Keratinocyte (primary cell): ENCODE results near the gene NME7. TPM values are rescaled to one million over a fixed set of nuclear protein-coding genes. Genes with fewer than 3 reads are reported as not detected.

Experiments
- DNase-seq: peaks from one replicate; pipeline ENCODE4 v3.0.0-alpha.2; 2011; ENCODE audit warnings: low read depth, missing footprints, low spot score
- FAIRE-seq: peaks from 2 replicates; lab custom pipeline; 2011; peaks lifted over from hg19 to GRCh38; lab: Jason Lieb, UNC
- H2AFZ ChIP-seq: 2 replicates; pipeline ENCODE4 v1.6.0; 2012; ENCODE audit warnings: low read length, control low read depth, inconsistent platforms; ENCODE audit not compliant: control insufficient read depth
- H3K27ac ChIP-seq: 2 replicates; pipeline ENCODE4 v1.5.1; 2011; ENCODE audit warnings: low read length; ENCODE audit not compliant: control insufficient read depth, insufficient read depth
- H3K27me3 ChIP-seq: 3 replicates; pipeline ENCODE4 v1.6.0; 2011; ENCODE audit warnings: low read length; ENCODE audit not compliant: control insufficient read depth, insufficient read depth; ENCODE audit errors: extremely low read depth
- H3K36me3 ChIP-seq, 2 experiments: 2 replicates in 1 of 2; 3 replicates in 1 of 2; pipeline ENCODE4 v1.5.1; 2011; ENCODE audit warnings: low read length in 2 of 2, mild to moderate bottlenecking in 1 of 2; ENCODE audit not compliant: control insufficient read depth in 2 of 2, insufficient read depth in 2 of 2; ENCODE audit errors: extremely low read depth in 1 of 2
- H3K4me1 ChIP-seq: 3 replicates; pipeline ENCODE4 v1.5.1; 2011; ENCODE audit warnings: low read length; ENCODE audit not compliant: control insufficient read depth, insufficient read depth; ENCODE audit errors: extremely low read depth
- H3K4me2 ChIP-seq: 3 replicates; pipeline ENCODE4 v1.6.0; 2011; ENCODE audit warnings: low read depth, low read length; ENCODE audit not compliant: control insufficient read depth, insufficient read depth; ENCODE audit errors: extremely low read depth
- H3K4me3 ChIP-seq, 3 experiments: fragments of 200-600 bp in 1 of 3; sonication (generic) in 1 of 3; 2 replicates in 2 of 3; 3 replicates in 1 of 3; pipeline ENCODE4 v1.5.1; 2011 to 2016; ENCODE audit warnings: low read length in 3 of 3, mild to moderate bottlenecking in 3 of 3, control low read depth in 2 of 3, inconsistent platforms in 1 of 3, low read depth in 1 of 3, mixed read lengths in 1 of 3, mixed run types in 1 of 3, moderate library complexity in 1 of 3; ENCODE audit not compliant: control insufficient read depth in 2 of 3, insufficient read depth in 2 of 3; ENCODE audit errors: extremely low read depth in 1 of 3
- H3K79me2 ChIP-seq: 2 replicates; pipeline ENCODE4 v1.6.0; 2012; ENCODE audit warnings: low read length; ENCODE audit not compliant: control insufficient read depth, insufficient read depth
- H3K9ac ChIP-seq: 3 replicates; pipeline ENCODE4 v1.6.0; 2011; ENCODE audit warnings: low read length; ENCODE audit not compliant: control insufficient read depth, insufficient read depth; ENCODE audit errors: extremely low read depth
- H3K9me1 ChIP-seq: 3 replicates; pipeline ENCODE4 v1.6.0; 2011; ENCODE audit warnings: low read length; ENCODE audit not compliant: control insufficient read depth, insufficient read depth; ENCODE audit errors: extremely low read depth
- H3K9me3 ChIP-seq: 2 replicates; pipeline ENCODE4 v1.5.1; 2012; ENCODE audit warnings: low read depth, low read length; ENCODE audit not compliant: control insufficient read depth
- H4K20me1 ChIP-seq: 3 replicates; pipeline ENCODE4 v1.6.0; 2011; ENCODE audit warnings: low read length; ENCODE audit not compliant: control insufficient read depth, insufficient read depth; ENCODE audit errors: extremely low read depth
- EZH2 ChIP-seq: IDR thresholded peaks from one replicate; pipeline ENCODE4 v1.6.1; 2012; ENCODE audit warnings: inconsistent platforms, mild to moderate bottlenecking, low read length, moderate library complexity
- dilution Hi-C: fragments of 300-500 bp; cut with MboI; formaldehyde crosslinking; loops from one replicate; pipeline ENCODE4 v1.7.0; 2020; ENCODE audit warnings: low sequenced_read_pairs; ENCODE audit not compliant: extremely low pct_ligation_motif_present
- polyA plus RNA-seq, 5 experiments: library from polyadenylated mRNA; depleted of rRNA in 3 of 5; stranded (reverse) in 3 of 5; stranded (forward) in 1 of 5; unstranded in 1 of 5; fragments of >200 nt; gene quantifications; 1 replicate in 1 of 5; 2 replicates in 3 of 5; 3 replicates in 1 of 5; pipeline versions ENCODE4 v1.2.1 to v1.2.3, GENCODE V29; 2011 to 2012; ENCODE audit warnings: missing spikeins in 2 of 5, low read depth in 1 of 5, low replicate concordance in 1 of 5
- TF ChIP-seq, protein P1 (sequence below), 3 experiments: IDR thresholded peaks in 1 of 3; conservative IDR thresholded peaks in 1 of 3; optimal IDR thresholded peaks in 1 of 3; 2 replicates in 2 of 3; 3 replicates in 1 of 3; pipeline versions ENCODE3 to v1.5.1; 2011; ENCODE audit warnings: low read length in 3 of 3, mild to moderate bottlenecking in 3 of 3, moderate library complexity in 2 of 3, control low read depth in 1 of 3, inconsistent platforms in 1 of 3; ENCODE audit not compliant: insufficient read depth in 2 of 3; ENCODE audit errors: extremely low read depth in 1 of 3

NME7 gene
- polyA plus RNA-seq, 1 donor (not counting 4 experiments of a cell fraction or from before 2014, with no cell fraction given): 52.9 TPM

DNA sequence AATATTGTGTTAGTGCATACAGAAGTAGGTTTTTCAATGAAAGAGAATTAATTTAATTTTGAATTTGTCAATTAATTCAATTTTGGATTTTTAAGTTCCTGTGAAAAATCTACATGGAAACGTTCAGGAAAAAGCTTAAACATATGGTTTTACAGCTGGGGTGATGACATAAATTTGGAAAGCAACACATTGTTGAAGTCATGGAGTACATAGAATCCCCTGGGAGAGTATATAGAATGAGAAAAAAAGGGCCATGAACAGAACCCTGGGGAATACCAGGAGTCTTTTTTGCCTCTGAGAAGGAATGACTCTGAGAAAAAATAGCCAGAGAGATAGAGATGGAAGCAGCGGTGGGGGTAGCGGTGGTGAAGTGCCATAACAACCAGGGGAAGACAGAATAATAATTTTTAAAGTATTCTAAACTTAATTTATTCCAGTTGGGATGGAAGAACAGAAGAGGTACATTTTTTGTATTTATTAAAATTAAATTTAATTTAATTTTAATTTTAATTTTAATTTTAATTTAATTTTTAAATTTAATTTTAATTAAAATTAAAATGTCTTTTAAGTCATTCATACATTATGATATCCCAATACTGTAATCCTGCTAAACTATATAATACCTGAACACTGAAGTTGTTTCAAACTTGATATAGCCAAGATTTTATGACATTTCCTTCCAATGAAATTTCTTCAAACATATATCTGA lies 48.9 kb downstream of the NME7 start:
- TF ChIP-seq, protein P1, sequence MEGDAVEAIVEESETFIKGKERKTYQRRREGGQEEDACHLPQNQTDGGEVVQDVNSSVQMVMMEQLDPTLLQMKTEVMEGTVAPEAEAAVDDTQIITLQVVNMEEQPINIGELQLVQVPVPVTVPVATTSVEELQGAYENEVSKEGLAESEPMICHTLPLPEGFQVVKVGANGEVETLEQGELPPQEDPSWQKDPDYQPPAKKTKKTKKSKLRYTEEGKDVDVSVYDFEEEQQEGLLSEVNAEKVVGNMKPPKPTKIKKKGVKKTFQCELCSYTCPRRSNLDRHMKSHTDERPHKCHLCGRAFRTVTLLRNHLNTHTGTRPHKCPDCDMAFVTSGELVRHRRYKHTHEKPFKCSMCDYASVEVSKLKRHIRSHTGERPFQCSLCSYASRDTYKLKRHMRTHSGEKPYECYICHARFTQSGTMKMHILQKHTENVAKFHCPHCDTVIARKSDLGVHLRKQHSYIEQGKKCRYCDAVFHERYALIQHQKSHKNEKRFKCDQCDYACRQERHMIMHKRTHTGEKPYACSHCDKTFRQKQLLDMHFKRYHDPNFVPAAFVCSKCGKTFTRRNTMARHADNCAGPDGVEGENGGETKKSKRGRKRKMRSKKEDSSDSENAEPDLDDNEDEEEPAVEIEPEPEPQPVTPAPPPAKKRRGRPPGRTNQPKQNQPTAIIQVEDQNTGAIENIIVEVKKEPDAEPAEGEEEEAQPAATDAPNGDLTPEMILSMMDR (optimal IDR thresholded peaks at IDR 0.05 in 1 of 3, IDR thresholded peaks at IDR 0.05 in 1 of 3, conservative IDR thresholded peaks at IDR 0.05 in 1 of 3; ENCODE audit: extremely low read depth in 1 of 3, insufficient read depth in 2 of 3, low read length in 3 of 3): no peak
- TF ChIP-seq EZH2: no peak
- Histone ChIP-seq H3K27ac (no peak overlapping the region), H3K9me1 (no peaks in the 10 kb centered on the region), H3K36me3 (peaks cover 0 to 3% of the 10 kb centered on the region in 2 experiments), H3K4me2 (no peak overlapping the region), H2AFZ (no peak overlapping the region), H4K20me1 (no peaks in the 10 kb centered on the region), H3K9ac (no peak overlapping the region), H3K4me3 (no peak overlapping the region), H3K9me3 (no peaks in the 10 kb centered on the region), H3K27me3 (no peaks in the 10 kb centered on the region), H3K79me2 (no peaks in the 10 kb centered on the region), H3K4me1 (no peaks in the 10 kb centered on the region)
- FAIRE-seq (no peak), DNase-seq (no peak)
- dilution Hi-C loops: no loop called here

GRCh38 chr1:169316556-169316955 lies 51.0 kb downstream of the NME7 start:
- TF ChIP-seq EZH2: no peak
- TF ChIP-seq, protein P1 (optimal IDR thresholded peaks at IDR 0.05 in 1 of 3, IDR thresholded peaks at IDR 0.05 in 1 of 3, conservative IDR thresholded peaks at IDR 0.05 in 1 of 3; ENCODE audit: extremely low read depth in 1 of 3, insufficient read depth in 2 of 3, low read length in 3 of 3): no peak
- Histone ChIP-seq H3K27ac (no peak overlapping the region), H3K9me1 (no peaks in the 10 kb centered on the region), H3K4me3 (no peak overlapping the region), H3K9ac (no peak overlapping the region), H2AFZ (no peak overlapping the region), H3K27me3 (no peaks in the 10 kb centered on the region), H4K20me1 (no peaks in the 10 kb centered on the region), H3K4me1 (peaks cover 11% of the 10 kb centered on the region), H3K4me2 (no peak overlapping the region), H3K36me3 (peaks cover 0 to 3% of the 10 kb centered on the region in 2 experiments), H3K9me3 (no peaks in the 10 kb centered on the region), H3K79me2 (no peaks in the 10 kb centered on the region)
- dilution Hi-C loops: no loop called here
- DNase-seq (no peak), FAIRE-seq (no peak)
